Measurements from ENCODE around the gene ELMOD3.
"Not testable (repeated sequence)": the region's sequence is repeated elsewhere in the genome, so short reads cannot be mapped to it uniquely, and the experiment has no call there.

Gene ELMOD3

GRCh38 chr2:85435220-85435958, 80.8 kb downstream of the ELMOD3 start:
- H3K4me3 ChIP-seq (ENCODE audit: low read length), result no peak overlapping the region
- TF ChIP-seq CTCF (conservative IDR thresholded peaks at IDR 0.05; ENCODE audit: low read depth, low read length), result no peak
- DNase-seq (ENCODE audit: low read depth), result no peak

DNA sequence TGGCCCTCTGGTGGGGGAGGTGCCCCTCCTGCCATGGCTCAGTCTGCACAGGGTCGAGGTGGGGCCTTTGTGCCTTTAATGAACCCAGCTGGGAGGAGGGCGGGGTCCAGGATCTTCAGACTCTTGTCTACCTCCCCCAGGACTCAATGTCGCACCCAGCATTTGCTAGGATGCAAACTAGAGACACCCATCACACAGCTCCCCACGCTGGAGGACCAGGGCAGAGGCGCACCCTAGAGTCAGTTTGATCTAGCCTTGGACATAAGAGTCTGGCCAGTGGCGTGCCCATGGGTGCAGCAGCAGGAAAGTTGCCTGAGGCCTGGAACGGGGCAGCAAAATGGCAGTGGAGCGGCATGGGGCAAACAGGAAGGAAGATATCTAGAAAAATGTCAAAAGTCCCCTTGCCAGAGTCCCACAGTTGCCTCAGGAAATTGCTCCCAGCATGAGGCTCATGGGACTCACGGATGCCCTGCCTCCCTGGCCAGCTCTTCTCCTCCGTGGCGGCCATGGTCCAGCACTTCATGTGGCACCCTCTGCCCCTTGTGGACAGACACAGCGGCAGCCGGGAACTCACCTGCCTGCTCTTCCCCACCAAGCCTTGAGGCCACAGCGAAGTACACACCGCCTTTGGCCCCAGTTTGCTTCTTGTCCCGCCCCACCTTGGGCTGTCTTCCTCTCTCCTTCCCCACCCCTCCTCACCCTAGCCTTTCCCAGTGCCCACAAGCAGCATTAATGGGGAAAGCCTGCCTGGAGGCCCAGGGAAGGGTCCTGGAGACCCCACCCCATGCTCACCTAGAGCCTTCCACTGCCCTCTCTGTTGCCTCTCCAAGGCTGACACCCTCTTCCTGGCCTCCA, 81.6 kb downstream of the ELMOD3 start:
- DNase-seq (ENCODE audit: low read depth), result no peak
- TF ChIP-seq CTCF (conservative IDR thresholded peaks at IDR 0.05; ENCODE audit: low read depth, low read length), result peak; percentile 2
- H3K4me3 ChIP-seq (ENCODE audit: low read length), result no peak overlapping the region

DNA sequence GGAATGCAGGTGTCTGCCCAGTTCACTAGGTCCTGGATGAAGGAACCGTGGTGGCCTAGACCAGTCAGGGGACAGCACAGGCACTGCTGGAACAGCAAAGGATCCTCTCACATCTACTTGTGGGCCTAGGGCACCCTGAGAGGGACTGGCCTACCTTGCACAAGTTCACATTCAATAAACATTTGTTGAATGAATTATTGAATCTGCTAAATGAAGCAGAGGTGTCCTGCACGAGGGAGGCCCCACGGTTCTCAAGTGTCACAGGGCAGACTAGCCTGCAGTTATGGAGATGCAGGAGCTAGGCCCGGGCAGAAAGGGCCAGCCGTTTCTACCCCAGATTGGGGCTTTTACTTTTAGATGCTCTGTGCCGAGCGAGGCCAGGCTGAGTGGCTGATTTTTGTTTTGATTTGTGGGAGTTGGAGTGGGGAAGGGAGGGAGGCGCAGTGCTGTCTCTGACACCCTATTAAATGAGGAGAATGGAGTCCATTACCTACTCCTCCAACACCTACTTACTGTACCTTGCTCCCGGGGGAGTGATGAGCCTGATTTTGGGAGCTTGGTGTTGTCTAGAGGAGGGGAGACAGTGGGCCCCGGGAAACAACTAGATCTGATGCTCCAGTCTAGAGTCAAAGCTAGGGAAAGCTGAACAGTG, 82.4 kb downstream of the ELMOD3 start:
- no peak for TF ChIP-seq CTCF (conservative IDR thresholded peaks at IDR 0.05; ENCODE audit: low read depth, low read length)
- no peak overlapping the region for H3K4me3 ChIP-seq (ENCODE audit: low read length)

GRCh38 chr2:85437488-85438200, 83.1 kb downstream of the ELMOD3 start:
- no peak overlapping the region for H3K4me3 ChIP-seq (ENCODE audit: low read length)
- TF ChIP-seq CTCF (conservative IDR thresholded peaks at IDR 0.05; ENCODE audit: low read depth, low read length), result no peak
- peak; percentile 97 for DNase-seq (ENCODE audit: low read depth)

More for the DNA sequence above, 82.4 kb downstream of the ELMOD3 start:
- DNase-seq (ENCODE audit: low read depth), result no peak

DNA sequence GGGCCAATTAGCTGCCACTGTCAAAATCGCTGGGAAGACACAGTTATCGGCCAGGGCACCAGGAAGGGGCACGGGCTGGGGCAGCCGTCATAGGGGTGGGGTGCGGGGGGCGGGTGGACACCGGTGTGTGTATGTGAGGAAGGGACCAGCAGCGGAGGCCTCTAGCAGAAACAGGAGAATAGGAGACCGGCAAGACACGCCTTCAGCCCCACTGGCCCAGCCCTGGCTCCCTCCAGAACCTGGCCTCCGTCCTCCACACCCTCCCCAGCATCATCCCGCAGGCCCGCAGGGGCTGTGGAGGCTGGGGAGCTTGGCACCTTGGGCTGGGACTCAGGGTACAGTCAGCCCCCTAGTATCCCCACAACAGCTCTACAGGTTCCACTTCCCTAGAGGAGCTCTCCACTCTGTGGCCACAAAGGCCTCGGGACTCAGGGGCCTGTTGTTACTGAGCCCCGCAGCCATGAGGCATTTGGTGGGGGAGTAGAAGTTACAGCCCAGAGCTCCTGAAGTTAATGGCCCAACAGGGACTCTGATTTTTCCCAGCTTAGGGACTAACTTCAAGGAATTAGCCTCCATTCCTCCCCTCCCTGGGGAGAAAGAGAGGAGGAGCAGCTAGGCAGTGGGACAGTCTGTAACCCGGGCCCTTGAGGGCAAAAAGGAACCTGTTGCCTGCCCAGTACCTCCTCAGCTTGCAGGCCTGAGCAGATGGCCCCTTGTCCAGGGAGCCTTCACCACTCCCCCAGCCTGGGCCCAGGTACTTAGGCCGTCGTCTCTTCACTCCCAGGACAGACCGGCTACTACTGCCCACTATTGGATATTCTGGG, 83.8 kb downstream of the ELMOD3 start:
- TF ChIP-seq CTCF (conservative IDR thresholded peaks at IDR 0.05; ENCODE audit: low read depth, low read length), result no peak
- no peak for DNase-seq (ENCODE audit: low read depth)
- H3K4me3 ChIP-seq (ENCODE audit: low read length), result no peak overlapping the region

GRCh38 chr2:85439025-85439472, 84.5 kb downstream of the ELMOD3 start:
- DNase-seq (ENCODE audit: low read depth), result no peak
- TF ChIP-seq CTCF (conservative IDR thresholded peaks at IDR 0.05; ENCODE audit: low read depth, low read length), result no peak
- no peak overlapping the region for H3K4me3 ChIP-seq (ENCODE audit: low read length)

DNA sequence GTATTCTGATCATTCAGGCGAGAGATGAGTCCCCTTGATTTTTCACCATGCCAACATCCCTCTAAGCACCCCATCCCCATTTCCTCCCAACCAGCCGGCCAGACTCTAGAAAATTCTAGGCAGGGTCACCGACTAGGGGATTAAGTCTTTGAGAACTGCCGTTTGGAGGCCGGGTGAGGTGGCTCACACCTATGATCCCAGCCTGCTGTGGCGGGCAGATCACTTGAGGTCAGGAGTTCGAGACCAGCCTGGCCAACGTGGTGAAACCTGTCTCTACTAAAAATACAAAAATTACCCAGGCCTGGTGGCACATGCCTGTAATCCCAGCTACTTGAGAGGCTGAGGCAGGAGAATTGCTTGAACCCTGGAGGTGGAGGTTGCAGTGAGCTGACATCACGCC, 85.0 kb downstream of the ELMOD3 start:
- H3K4me3 ChIP-seq (ENCODE audit: low read length); DNase-seq (ENCODE audit: low read depth): not testable (repeated sequence)

All from retinal pigment epithelial cell (primary cell).